HepG2 (cell line): ENCODE data around the gene HPCAL1.

Experiments used
- CEBPB ChIP-seq: IDR thresholded peaks from 2 replicates; pipeline ENCODE4 v1.6.1; 2011; ENCODE audit warnings: low read depth, low read length, improper control_type of control experiment, borderline replicate concordance
- CTCF ChIP-seq: sonication (generic); formaldehyde crosslinking; IDR thresholded peaks from 2 replicates; pipeline ENCODE4 v1.5.0; 2020; ENCODE audit warnings: mild to moderate bottlenecking, missing genetic modification reagents, moderate library complexity
- EZH2 ChIP-seq: conservative IDR thresholded peaks from 2 replicates; pipeline ENCODE4 v1.6.1; 2012; ENCODE audit warnings: mild to moderate bottlenecking, low read depth, low read length, moderate library complexity
- GATAD2A ChIP-seq: IDR thresholded peaks from 2 replicates; pipeline ENCODE4 v1.6.1; 2016
- NR0B2 ChIP-seq: sonication (generic); formaldehyde crosslinking; IDR thresholded peaks from 2 replicates; pipeline ENCODE4 v1.4.0; 2020; ENCODE audit warnings: mild to moderate bottlenecking, missing genetic modification reagents
- NR2F1 ChIP-seq, 2 experiments: fragments of 450-650 bp in 1 of 2; formaldehyde crosslinking in 1 of 2; IDR thresholded peaks; 2 replicates each; pipeline versions ENCODE4 v1.5.0 to v1.6.1; 2016 to 2020; ENCODE audit warnings: mild to moderate bottlenecking in 1 of 2, missing compliant biosample characterization in 1 of 2, missing genetic modification reagents in 1 of 2, moderate library complexity in 1 of 2
- NR3C1 ChIP-seq: sonication (generic); formaldehyde crosslinking; IDR thresholded peaks from 2 replicates; pipeline ENCODE4 v1.4.0; 2020; ENCODE audit warnings: missing genetic modification reagents
- TBP ChIP-seq: sonication (generic); formaldehyde crosslinking; IDR thresholded peaks from 2 replicates; pipeline ENCODE4 v1.5.0; 2020; ENCODE audit warnings: missing genetic modification reagents
- TFAP4 ChIP-seq: sonication (generic); IDR thresholded peaks from 2 replicates; pipeline ENCODE4 v1.6.1; 2016; ENCODE audit warnings: low read depth, borderline replicate concordance
- USF2 ChIP-seq, 2 experiments: sonication (generic) in 1 of 2; formaldehyde crosslinking in 1 of 2; IDR thresholded peaks; 2 replicates each; pipeline versions ENCODE4 v1.5.1 to v1.6.1; 2011 to 2020; ENCODE audit warnings: borderline replicate concordance in 1 of 2, low read depth in 1 of 2, low read length in 1 of 2, mild to moderate bottlenecking in 1 of 2, missing genetic modification reagents in 1 of 2, moderate library complexity in 1 of 2
- ZHX1 ChIP-seq: sonication (generic); formaldehyde crosslinking; IDR thresholded peaks from 2 replicates; pipeline ENCODE4 v1.8.1; 2022; ENCODE audit warnings: low read depth, mild to moderate bottlenecking, missing genetic modification reagents
- ZNF280D ChIP-seq: sonication (generic); formaldehyde crosslinking; IDR thresholded peaks from 2 replicates; pipeline ENCODE4 v1.5.1; 2020; ENCODE audit warnings: mild to moderate bottlenecking, missing genetic modification reagents
- ZNF660 ChIP-seq: sonication (generic); formaldehyde crosslinking; IDR thresholded peaks from 2 replicates; pipeline ENCODE4 v1.5.1; 2020; ENCODE audit warnings: mild to moderate bottlenecking, low read depth, missing genetic modification reagents, borderline replicate concordance
- ZNF772 ChIP-seq: sonication (generic); formaldehyde crosslinking; IDR thresholded peaks from 2 replicates; pipeline ENCODE4 v1.5.0; 2020; ENCODE audit warnings: mild to moderate bottlenecking, missing genetic modification reagents

- TF ChIP-seq ZNF660 (CRISPR knock-in tag) (no peak), CEBPB (no peak), EZH2 (no peak), USF2 (IDR thresholded peaks at IDR 0.05; ENCODE audit: low read depth, low read length) (no peak), USF2 (CRISPR knock-in tag; IDR thresholded peaks at IDR 0.05; ENCODE audit: borderline replicate concordance) (no peak), ZNF280D (CRISPR knock-in tag) (no peak), ZHX1 (CRISPR knock-in tag) (no peak), NR2F1 (CRISPR knock-in tag; IDR thresholded peaks at IDR 0.05) (no peak), GATAD2A (no peak), NR0B2 (CRISPR knock-in tag) (no peak), ZNF772 (CRISPR knock-in tag) (no peak), CTCF (CRISPR knock-in tag) (no peak), TFAP4 (no peak), TBP (CRISPR knock-in tag) (no peak), NR3C1 (CRISPR knock-in tag) (no peak)
Observed at GRCh38 chr2:10311736-10312135, 9.0 kb downstream of the HPCAL1 start.
